Measurements from ENCODE around the gene CMTM5.

DNA sequence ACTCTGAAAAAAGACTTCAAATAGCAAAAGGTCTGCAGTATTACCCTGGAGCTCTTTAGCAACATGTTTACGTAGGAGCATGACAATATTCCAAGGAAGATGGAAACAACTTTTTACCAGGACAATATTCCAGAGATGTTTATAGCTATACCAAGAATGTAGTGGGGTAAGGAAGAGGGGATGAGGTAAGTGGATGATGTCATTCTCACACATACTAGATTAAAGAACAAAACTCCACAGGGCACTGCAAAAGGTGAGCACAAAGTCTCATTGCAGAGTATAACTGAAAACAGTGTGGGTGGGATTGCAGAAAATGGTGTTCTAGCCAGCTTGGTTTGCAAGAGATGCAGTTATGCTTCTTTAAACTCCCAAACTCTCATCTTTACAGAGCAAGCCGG lies 8.4 kb downstream of the CMTM5 start:
- TF ChIP-seq, protein P1, sequence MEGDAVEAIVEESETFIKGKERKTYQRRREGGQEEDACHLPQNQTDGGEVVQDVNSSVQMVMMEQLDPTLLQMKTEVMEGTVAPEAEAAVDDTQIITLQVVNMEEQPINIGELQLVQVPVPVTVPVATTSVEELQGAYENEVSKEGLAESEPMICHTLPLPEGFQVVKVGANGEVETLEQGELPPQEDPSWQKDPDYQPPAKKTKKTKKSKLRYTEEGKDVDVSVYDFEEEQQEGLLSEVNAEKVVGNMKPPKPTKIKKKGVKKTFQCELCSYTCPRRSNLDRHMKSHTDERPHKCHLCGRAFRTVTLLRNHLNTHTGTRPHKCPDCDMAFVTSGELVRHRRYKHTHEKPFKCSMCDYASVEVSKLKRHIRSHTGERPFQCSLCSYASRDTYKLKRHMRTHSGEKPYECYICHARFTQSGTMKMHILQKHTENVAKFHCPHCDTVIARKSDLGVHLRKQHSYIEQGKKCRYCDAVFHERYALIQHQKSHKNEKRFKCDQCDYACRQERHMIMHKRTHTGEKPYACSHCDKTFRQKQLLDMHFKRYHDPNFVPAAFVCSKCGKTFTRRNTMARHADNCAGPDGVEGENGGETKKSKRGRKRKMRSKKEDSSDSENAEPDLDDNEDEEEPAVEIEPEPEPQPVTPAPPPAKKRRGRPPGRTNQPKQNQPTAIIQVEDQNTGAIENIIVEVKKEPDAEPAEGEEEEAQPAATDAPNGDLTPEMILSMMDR (IDR thresholded peaks at IDR 0.05), result no peak
- TF ChIP-seq MXI1 (IDR thresholded peaks at IDR 0.05; ENCODE audit: low read depth, low read length), result no peak
- TF ChIP-seq, protein P2, sequence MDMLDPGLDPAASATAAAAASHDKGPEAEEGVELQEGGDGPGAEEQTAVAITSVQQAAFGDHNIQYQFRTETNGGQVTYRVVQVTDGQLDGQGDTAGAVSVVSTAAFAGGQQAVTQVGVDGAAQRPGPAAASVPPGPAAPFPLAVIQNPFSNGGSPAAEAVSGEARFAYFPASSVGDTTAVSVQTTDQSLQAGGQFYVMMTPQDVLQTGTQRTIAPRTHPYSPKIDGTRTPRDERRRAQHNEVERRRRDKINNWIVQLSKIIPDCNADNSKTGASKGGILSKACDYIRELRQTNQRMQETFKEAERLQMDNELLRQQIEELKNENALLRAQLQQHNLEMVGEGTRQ (IDR thresholded peaks at IDR 0.05; ENCODE audit: borderline replicate concordance, low read depth, low read length), result no peak
- no peak for TF ChIP-seq EP300 (IDR thresholded peaks at IDR 0.05; ENCODE audit: borderline replicate concordance in 1 of 2, low read depth in 1 of 2, low read length in 1 of 2)
- TF ChIP-seq, protein P3, sequence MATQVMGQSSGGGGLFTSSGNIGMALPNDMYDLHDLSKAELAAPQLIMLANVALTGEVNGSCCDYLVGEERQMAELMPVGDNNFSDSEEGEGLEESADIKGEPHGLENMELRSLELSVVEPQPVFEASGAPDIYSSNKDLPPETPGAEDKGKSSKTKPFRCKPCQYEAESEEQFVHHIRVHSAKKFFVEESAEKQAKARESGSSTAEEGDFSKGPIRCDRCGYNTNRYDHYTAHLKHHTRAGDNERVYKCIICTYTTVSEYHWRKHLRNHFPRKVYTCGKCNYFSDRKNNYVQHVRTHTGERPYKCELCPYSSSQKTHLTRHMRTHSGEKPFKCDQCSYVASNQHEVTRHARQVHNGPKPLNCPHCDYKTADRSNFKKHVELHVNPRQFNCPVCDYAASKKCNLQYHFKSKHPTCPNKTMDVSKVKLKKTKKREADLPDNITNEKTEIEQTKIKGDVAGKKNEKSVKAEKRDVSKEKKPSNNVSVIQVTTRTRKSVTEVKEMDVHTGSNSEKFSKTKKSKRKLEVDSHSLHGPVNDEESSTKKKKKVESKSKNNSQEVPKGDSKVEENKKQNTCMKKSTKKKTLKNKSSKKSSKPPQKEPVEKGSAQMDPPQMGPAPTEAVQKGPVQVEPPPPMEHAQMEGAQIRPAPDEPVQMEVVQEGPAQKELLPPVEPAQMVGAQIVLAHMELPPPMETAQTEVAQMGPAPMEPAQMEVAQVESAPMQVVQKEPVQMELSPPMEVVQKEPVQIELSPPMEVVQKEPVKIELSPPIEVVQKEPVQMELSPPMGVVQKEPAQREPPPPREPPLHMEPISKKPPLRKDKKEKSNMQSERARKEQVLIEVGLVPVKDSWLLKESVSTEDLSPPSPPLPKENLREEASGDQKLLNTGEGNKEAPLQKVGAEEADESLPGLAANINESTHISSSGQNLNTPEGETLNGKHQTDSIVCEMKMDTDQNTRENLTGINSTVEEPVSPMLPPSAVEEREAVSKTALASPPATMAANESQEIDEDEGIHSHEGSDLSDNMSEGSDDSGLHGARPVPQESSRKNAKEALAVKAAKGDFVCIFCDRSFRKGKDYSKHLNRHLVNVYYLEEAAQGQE (IDR thresholded peaks at IDR 0.05; ENCODE audit: low read depth, low read length), result no peak
